WERI-Rb-1 (cell line): Measurements from ENCODE around the gene RAB27A.

Experiments used
- DNase-seq: peaks from one replicate; pipeline ENCODE4 v3.0.0-alpha.2; 2020
- H3K27ac ChIP-seq: fragments of 250-450 bp; sonication (Bioruptor Pico); 2 replicates; pipeline ENCODE4 v1.5.1; 2020; ENCODE audit warnings: mild to moderate bottlenecking, moderate library complexity
- H3K27me3 ChIP-seq: fragments of 250-450 bp; sonication (Bioruptor Pico); 2 replicates; pipeline ENCODE4 v1.5.1; 2021; ENCODE audit warnings: mild to moderate bottlenecking, low read depth, moderate library complexity; ENCODE audit not compliant: insufficient read depth, severe bottlenecking
- H3K36me3 ChIP-seq: fragments of 250-450 bp; sonication (Bioruptor Pico); 2 replicates; pipeline ENCODE4 v1.5.1; 2020; ENCODE audit warnings: mild to moderate bottlenecking, moderate library complexity
- H3K4me3 ChIP-seq: 2 replicates; pipeline ENCODE4 v1.5.1; 2011; ENCODE audit warnings: low read depth, mild to moderate bottlenecking, control low read depth, low read length
- H3K9me3 ChIP-seq: fragments of 250-450 bp; sonication (Bioruptor Pico); 2 replicates; pipeline ENCODE4 v1.5.1; 2021; ENCODE audit warnings: mild to moderate bottlenecking, moderate library complexity; ENCODE audit not compliant: severe bottlenecking
- TF ChIP-seq, protein P1 (sequence below): IDR thresholded peaks from 2 replicates; pipeline ENCODE4 v1.5.1; 2011; ENCODE audit warnings: low read depth, mild to moderate bottlenecking, control low read depth, inconsistent platforms, low read length

RAB27A gene

DNA sequence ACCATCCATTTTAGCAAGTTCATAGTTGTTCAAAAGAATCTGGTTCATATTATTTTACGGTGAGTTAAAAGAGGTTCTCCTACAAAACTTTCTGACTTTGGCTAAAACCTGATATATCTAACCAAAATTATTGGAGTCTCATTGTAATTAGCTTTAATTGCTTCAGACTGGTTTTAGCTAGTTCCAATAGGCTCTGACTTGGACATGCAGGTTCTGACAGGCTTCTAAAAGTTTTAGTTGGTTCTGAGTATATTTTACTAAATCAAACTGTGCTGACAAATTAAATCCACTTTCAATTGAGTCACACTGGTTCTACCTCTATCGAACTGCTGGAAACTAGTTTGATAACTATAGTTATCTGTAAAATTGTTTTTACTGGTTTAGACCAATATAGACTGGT lies 50.7 kb downstream of the RAB27A start:
- TF ChIP-seq, protein P1, sequence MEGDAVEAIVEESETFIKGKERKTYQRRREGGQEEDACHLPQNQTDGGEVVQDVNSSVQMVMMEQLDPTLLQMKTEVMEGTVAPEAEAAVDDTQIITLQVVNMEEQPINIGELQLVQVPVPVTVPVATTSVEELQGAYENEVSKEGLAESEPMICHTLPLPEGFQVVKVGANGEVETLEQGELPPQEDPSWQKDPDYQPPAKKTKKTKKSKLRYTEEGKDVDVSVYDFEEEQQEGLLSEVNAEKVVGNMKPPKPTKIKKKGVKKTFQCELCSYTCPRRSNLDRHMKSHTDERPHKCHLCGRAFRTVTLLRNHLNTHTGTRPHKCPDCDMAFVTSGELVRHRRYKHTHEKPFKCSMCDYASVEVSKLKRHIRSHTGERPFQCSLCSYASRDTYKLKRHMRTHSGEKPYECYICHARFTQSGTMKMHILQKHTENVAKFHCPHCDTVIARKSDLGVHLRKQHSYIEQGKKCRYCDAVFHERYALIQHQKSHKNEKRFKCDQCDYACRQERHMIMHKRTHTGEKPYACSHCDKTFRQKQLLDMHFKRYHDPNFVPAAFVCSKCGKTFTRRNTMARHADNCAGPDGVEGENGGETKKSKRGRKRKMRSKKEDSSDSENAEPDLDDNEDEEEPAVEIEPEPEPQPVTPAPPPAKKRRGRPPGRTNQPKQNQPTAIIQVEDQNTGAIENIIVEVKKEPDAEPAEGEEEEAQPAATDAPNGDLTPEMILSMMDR = no peak
- Histone ChIP-seq H3K27me3 (no peaks in the 10 kb centered on the region), H3K9me3 (no peaks in the 10 kb centered on the region), H3K36me3 (no peaks in the 10 kb centered on the region), H3K4me3 (no peak overlapping the region), H3K27ac (no peak overlapping the region)
- DNase-seq = no peak

DNA sequence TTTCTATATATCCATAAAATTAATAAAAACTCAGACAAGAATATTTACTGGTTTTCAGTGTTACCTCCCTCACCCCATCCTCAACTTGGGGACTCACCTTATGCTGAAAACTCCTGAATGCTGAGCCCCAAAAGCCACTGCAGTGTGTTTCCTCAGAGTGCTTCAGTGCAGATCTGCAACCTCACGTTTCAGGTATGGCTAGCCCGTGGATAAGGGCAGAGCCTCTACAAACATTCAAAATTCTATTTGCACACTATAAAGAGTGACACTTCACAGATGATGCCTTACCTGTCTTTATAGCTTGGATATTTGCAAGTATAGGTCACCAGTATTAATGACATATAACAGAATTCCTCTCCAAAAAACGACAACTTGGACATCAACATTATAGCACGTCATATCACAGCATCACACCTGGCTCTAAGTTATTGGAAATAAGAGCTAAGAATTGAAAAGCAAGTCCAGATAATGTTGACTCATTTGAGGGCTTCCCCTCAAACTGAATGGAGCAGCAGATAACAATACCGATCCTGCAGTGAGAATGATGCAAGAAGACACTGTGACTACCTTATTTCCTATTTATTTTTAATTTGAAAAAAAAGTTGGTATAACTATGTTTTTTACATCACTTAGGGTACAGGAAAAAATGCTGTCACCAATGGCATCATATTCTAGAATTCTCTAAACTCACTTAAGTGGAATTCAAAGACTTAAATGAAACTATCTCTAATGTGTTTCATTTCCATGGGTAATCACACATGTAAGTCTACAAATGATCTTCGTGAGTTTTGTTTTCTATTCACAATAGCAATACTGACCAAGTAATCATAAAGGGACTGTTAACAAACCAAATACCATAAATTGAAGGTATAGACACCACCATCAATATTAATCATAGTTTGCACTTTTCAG lies 52.1 kb downstream of the RAB27A start:
- H3K27me3 ChIP-seq = no peaks in the 10 kb centered on the region
- TF ChIP-seq, protein P1 = no peak
- no peaks in the 10 kb centered on the region for H3K36me3 ChIP-seq
- no peak overlapping the region for H3K27ac ChIP-seq
- H3K4me3 ChIP-seq = no peak overlapping the region
- no peak for DNase-seq
- no peaks in the 10 kb centered on the region for H3K9me3 ChIP-seq

DNA sequence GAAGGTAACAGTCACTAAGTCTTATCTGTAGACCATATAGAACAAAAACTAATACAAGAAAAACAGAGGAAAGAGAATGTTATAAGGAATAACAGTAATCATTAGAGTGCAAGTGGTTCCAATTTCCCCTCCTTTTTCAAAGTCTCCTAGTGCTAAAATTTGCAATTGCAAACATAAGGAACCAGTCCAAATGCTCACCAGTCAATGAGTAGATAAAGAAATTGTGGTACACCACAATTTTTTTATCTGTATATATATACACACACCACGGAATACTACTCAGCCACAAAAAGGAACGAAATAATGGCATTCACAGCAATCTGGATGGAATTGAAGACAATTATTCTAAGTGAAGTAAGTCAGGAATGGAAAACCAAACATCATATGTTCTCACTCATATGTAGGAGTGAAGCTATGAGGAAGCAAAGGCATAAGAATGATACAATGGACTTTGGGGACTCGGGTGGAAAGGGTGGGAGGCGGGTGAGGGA lies 54.0 kb downstream of the RAB27A start:
- H3K27ac ChIP-seq = no peak overlapping the region
- H3K9me3 ChIP-seq = no peaks in the 10 kb centered on the region
- no peaks in the 10 kb centered on the region for H3K27me3 ChIP-seq
- TF ChIP-seq, protein P1 = no peak
- H3K4me3 ChIP-seq = no peak overlapping the region
- H3K36me3 ChIP-seq = no peaks in the 10 kb centered on the region
- no peak for DNase-seq

DNA sequence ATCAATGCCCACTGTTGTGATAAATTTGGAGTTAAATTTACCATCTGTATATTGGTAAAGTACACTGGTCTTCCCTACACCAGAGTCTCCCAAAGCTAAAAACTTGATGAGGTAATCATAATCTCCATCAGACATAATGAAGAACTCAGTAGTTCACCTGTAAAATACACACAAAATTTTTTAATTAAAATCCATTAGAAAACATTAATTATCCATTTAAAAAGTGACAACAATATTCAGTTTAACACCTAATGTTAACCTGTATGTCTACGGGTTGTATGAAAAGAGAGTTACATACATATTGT lies 54.9 kb downstream of the RAB27A start:
- Histone ChIP-seq H3K27me3 (no peaks in the 10 kb centered on the region), H3K36me3 (no peaks in the 10 kb centered on the region), H3K4me3 (no peak overlapping the region), H3K27ac (no peak overlapping the region), H3K9me3 (no peaks in the 10 kb centered on the region)
- no peak for DNase-seq
- TF ChIP-seq, protein P1 = no peak

DNA sequence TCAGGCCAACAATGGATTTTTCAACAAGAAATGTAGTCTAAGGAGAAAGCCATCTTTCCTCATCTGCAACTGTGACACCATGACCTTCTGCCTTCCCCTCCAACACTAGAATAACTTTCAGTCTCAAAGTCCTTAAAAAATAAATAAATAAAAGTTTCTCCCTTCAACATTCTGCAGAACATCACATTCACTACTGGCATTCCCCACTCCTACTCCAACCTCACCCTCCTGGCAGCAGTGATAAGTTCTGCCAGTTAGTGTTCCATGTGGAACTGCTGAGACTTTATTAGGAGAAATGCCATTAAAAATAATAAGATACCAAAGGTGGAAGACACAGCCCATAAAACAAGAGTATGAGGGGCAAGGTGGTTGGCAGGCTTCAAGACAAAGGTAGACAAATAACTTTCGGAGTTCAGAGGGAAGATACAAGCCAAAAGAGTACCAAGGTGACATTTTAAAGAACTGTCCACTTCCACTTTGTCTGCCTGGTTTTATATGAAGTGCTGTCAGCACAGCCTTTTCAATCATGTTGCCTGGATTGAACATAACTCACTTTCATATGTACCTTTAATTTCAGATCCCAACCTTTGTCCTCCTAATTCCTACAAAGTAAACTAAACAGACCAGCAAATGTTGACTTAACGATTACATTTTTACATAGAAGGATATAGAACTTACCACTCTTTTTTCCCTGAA lies 55.4 kb downstream of the RAB27A start:
- Histone ChIP-seq H3K27me3 (no peaks in the 10 kb centered on the region), H3K27ac (no peak overlapping the region), H3K9me3 (no peaks in the 10 kb centered on the region), H3K36me3 (no peaks in the 10 kb centered on the region), H3K4me3 (no peak overlapping the region)
- DNase-seq = no peak
- TF ChIP-seq, protein P1 = no peak
